GM13977 (cell line): Measurements from ENCODE around the gene FCN1.

Experiments used
- DNase-seq: peaks from one replicate; pipeline ENCODE4 v3.0.0; 2012; ENCODE audit warnings: low spot score
- CTCF ChIP-seq: IDR thresholded peaks from 2 replicates; pipeline ENCODE4 v1.5.1; 2012; ENCODE audit warnings: mild to moderate bottlenecking, control low read depth; ENCODE audit not compliant: insufficient read depth; ENCODE audit errors: extremely low read depth, missing control alignments
- in situ Hi-C: fragments of 300-500 bp; cut with MboI; formaldehyde crosslinking; loops from one replicate; pipeline ENCODE4 v1.12.0; 2022; ENCODE audit warnings: low sequenced_read_pairs, low pct_unique_long_range_greater_than_20kb, mixed read lengths, inconsistent platforms; ENCODE audit not compliant: unreplicated experiment

The FCN1 gene

GRCh38 chr9:134942011-134942787 lies 24.5 kb upstream of the FCN1 start:
- in situ Hi-C loops: no loop called here
- TF ChIP-seq CTCF: no peak
- no peak for DNase-seq

GRCh38 chr9:134940236-134941208 lies 22.8 kb upstream of the FCN1 start:
- TF ChIP-seq CTCF: no peak
- in situ Hi-C loops: no loop called here
- no peak for DNase-seq

- TF ChIP-seq CTCF: no peak
- no peak for DNase-seq
- in situ Hi-C loops: no loop called here
Observed at GRCh38 chr9:134939836-134940235, 22.1 kb upstream of the FCN1 start.

- TF ChIP-seq CTCF: no peak
- no peak for DNase-seq
- in situ Hi-C loops: no loop called here
Observed at GRCh38 chr9:134939080-134939733, 21.5 kb upstream of the FCN1 start.

- TF ChIP-seq CTCF: no peak
- in situ Hi-C loops: no loop called here
- DNase-seq: no peak
Observed at GRCh38 chr9:134938346-134939079, 20.8 kb upstream of the FCN1 start.
